DMS153 (cell line): ENCODE measurements around the gene RTN3.
"Not testable (repeated sequence)": the region's sequence is repeated elsewhere in the genome, so short reads cannot be mapped to it uniquely, and the experiment has no call there.

Source experiments
- DNase-seq: peaks from one replicate; lab custom pipeline; 2025; lab: John Stamatoyannopoulos, UW

Gene RTN3

GRCh38 chr11:63682066-63683021 lies 1.0 kb downstream of the RTN3 start:
- DNase-seq = no peak

DNA sequence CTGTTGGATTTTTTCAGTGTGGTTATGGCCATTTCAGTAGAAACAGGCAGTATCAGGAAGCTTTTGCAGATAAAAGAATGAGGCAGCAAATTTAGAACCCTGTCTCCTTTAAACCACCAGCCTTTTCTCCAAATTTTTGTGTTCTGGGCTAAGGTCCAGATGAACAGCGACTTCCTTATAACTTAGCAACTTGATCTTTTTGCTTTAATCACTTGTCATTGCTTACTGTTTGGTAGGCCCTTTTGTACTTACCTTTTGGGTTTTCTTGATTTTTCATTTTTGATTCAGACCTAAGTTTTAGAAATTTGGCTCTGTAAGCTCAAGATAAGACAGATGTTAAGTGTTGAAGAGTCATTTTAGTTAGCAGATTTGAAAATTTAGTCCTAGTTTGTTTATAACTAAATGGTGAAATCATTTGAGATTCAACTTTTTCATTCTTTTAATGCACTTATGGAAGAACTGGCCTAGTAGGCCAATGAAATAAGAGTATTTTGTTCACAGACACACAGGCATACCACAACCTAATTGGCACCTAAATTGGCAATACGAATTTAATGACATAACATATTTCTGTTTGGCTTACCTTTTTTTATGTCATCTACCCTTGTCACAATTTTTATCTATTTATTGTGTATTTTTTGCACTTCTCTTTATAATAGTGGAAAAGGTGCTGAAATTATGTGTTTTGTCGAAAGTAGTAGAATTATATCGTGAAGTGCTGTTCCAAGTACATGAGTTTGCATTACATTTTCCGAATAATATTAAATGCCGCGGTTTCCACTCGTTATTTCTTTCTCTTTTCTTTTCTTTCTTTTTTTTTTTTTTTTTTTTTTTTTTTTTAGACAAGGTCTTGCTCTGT lies 2.1 kb downstream of the RTN3 start:
- no peak for DNase-seq

DNA sequence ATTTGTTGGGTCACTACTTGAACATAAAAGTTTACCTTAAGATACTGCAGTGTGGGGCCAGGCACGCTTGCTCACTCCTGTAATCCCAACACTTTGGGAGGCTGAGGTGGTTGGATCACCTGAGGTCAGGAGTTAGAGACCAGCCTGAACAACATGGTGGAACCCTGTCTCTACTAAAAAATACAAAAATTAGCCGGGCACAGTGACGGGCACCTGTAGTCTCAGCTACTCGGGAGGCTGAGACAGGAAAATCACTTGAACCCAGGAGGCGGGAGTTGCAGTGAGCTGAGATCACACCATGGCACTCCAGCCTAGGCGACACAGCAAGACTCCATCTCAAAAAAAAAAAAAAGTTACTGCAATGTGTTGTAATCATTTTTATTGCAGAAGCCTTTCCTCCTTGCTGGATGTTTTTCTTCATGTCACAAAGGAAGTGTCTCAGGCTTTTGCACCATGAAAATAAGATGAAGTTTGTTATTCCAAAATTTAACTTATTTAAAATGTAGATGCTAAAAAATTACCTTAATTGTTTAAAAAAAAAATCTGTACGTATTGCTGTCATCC lies 3.9 kb downstream of the RTN3 start:
- not testable (repeated sequence) for DNase-seq

DNA sequence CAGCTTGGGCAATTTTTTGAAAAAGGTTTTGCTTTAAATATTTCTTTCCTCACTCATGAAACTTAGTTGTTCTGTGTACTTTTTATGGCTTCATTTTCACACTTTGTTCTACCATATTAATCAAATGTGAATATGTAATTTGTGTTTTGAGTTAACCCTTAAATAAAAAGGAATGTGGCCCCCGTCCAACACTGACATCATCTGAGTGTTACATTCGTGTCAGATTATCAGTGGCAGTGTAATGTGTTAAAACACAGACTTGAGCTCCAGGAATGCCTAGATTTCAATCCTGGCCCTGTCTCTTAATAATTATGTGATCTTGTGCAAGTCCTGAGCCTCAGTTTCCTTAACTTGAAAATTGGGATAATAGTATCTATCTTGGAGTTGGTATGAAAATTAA lies 5.6 kb downstream of the RTN3 start:
- DNase-seq = no peak

DNA sequence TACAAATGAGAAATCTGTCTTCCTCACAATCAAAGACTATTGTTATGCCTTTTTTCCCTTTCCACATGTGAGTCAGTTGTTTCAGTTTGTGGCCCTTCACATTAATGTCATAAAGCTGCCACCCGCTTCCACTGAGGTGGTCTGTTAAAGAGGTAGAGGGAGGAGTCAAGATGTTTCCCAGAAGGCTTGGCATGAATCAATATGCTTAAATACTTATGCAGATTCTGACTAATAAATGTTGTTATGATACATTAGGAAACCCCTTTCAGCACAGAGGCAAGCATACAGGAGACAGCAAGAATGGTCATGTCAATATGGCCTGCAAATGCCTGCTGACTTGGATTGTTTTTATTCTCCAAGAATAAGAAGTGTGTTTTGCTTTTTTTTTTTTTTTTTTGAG lies 6.5 kb downstream of the RTN3 start:
- DNase-seq = no peak

DNA sequence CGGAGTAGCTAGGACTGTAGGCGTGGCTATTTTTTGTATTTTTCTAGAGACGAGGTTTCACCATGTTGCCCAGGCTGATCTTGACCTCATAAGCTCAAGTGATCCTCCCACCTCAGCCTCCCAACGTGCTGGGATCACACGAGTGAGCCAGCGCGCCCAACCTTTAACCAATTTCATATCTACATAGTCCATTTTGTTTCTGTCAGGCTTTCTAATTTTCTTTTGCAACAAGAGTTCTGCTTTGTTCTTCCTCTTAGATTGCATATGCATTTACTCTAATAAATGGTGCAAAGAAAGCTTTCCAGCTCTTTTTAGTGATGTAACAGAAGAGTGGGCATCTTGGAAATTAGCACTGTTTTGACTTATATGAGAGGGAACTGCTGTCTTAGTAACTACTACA lies 13.3 kb downstream of the RTN3 start:
- DNase-seq = no peak

GRCh38 chr11:63698976-63699733 lies 17.9 kb downstream of the RTN3 start:
- no peak for DNase-seq

DNA sequence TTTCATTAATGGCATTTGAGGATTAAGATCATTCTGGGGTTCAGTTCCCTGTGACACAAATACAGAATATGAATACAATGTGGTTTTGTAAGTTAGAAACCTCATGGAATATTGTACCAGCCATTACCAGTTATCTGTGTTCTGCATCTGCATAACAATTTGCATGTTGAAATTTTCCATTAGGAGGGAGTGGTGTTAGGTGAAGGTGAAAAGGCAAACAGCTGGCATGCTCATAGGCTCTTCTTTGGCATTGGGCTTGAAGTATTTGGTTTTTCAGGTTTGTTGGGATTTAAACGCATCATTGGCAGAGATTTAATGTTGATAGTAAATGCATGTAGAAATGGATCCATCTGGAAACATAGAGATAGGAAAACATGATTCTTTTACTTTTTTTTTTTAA lies 18.6 kb downstream of the RTN3 start:
- no peak for DNase-seq

GRCh38 chr11:63705526-63705925 lies 24.2 kb downstream of the RTN3 start:
- no peak for DNase-seq

- DNase-seq = no peak
These were observed 27.5 kb downstream of the RTN3 start for GRCh38 chr11:63708764-63709163.

- no peak for DNase-seq
These were observed 28.1 kb downstream of the RTN3 start for GRCh38 chr11:63709336-63709884.

DNA sequence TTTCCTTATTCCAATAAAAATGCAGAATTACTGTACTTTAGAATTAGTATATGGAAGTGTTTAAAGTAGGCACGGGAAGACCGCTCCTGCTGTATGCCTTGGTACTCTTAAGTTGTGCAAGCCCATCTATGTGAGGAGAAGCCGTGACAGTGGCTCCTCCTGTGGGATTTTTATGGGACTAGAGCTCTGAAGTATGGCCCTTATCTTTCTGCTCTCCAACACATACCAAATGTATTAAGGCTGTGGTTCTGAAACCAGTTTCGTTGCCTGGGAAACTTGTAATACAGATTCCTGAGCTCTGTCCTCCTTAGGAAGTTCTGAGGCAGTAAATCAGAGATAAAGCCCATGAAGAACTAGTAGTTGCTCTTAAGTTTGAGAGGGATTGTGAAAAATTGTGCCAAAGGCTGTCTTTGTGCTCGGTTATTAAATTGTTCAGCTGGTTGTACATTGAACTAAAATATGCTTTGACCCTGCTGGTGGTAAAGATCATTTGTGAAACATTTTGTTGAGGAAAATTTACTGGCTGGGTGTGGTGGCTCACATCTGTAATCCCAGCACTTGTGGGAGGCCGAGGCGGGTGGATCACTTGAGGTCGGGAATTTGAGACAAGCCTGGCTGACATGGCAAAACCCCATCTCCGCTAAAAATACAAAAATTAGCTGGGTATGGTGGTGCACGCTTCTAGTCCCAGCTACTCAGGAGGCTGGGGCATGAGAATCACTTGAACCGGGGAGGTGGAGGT lies 29.3 kb downstream of the RTN3 start:
- DNase-seq = no peak

DNA sequence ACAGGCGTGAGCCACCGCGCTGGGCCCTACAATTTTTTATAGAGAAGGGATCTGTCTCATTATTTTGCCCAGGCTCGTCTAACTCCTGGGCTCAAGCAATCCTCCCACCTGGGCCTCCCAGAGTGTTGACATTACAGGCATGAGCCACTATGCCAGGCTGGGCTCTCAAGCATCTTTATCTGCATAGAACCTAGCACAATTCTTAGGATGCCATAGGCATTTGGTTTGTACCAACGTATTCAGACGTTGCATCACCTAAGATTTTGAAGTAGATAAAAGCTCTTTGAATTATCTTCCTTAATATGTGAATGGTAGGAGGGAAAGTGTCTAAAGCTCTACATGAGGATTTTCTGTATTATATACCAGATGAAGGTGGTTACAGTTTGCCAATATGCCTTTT lies 30.5 kb downstream of the RTN3 start:
- no peak for DNase-seq

DNA sequence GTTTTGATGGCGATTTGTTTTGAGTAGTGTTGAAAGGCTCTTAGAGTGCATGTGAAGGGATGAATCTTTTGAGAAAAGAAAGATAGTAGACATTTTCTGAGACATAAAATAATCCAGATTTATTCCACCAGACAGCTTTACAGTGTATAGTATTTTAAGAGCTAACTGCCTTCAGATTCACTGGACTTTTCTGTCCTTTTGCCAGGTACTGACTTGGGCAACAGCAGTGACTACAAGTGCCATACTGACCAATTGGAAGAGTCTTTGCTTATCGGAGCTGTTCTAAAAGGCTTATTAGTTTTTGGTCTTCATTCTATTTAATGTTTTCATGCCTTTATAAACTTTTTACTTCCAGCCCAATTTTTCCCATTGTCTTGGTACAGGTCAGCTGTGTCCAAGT lies 32.5 kb downstream of the RTN3 start:
- no peak for DNase-seq

- DNase-seq = no peak
These were observed 34.7 kb downstream of the RTN3 start for GRCh38 chr11:63716046-63716445.

GRCh38 chr11:63719001-63719400 lies 37.7 kb downstream of the RTN3 start:
- no peak for DNase-seq

- no peak for DNase-seq
These were observed 38.7 kb downstream of the RTN3 start for GRCh38 chr11:63719987-63720386.

- no peak for DNase-seq
These were observed 39.3 kb downstream of the RTN3 start for GRCh38 chr11:63720611-63721010.

DNA sequence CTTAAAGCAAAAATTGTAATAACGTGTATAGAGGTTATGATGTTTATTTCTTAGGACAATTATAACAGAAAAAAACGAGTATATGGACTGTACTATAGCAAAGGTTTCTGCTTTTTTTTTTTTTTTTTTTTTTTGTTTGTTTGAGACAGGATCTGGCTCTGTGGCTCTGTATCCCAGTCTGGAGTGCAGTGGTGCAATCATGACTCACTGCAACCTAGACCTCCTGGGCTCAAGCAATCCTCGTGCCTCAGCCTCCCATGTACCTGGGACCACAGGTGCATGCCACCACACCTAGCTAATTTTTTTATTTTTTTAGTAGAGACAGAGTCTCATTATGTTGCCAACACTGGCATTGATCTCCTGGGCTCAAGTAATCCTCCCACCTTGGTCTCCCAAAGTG lies 48.0 kb downstream of the RTN3 start:
- no peak for DNase-seq

- DNase-seq = no peak
These were observed 55.6 kb downstream of the RTN3 start for GRCh38 chr11:63736864-63737263.

DNA sequence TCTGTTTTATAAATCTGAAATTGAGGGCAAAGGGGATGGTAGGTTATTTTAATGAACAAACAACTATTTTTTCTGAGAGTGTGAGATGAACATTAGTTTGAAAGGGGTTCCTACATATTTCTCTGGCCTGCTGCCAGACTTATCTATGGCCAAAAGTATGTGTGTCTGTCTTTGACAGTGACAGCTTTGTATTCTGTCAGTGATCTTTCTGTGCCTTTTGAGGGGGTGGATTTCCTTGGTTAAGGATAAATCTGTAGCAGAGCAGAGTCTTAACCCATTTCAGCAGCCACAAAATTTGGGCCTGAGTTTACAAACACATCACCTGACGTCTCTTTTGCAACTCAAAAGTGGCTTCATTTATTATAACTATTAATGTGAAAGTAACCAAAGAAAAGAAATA lies 56.4 kb downstream of the RTN3 start:
- DNase-seq = no peak
